ENCODE data around the gene TAF1C.

GRCh38 chr16:84226026-84226425 is 39.2 kb upstream of the TAF1C start:
- TF ChIP-seq, protein P1, sequence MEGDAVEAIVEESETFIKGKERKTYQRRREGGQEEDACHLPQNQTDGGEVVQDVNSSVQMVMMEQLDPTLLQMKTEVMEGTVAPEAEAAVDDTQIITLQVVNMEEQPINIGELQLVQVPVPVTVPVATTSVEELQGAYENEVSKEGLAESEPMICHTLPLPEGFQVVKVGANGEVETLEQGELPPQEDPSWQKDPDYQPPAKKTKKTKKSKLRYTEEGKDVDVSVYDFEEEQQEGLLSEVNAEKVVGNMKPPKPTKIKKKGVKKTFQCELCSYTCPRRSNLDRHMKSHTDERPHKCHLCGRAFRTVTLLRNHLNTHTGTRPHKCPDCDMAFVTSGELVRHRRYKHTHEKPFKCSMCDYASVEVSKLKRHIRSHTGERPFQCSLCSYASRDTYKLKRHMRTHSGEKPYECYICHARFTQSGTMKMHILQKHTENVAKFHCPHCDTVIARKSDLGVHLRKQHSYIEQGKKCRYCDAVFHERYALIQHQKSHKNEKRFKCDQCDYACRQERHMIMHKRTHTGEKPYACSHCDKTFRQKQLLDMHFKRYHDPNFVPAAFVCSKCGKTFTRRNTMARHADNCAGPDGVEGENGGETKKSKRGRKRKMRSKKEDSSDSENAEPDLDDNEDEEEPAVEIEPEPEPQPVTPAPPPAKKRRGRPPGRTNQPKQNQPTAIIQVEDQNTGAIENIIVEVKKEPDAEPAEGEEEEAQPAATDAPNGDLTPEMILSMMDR (IDR thresholded peaks at IDR 0.05): no peak
- TF ChIP-seq POLR2A (IDR thresholded peaks at IDR 0.05): no peak
